Measurements from ENCODE around the gene AKT1S1.
A peak's percentile ranks its signal among the peaks of the same experiment; 100 is the strongest.

The AKT1S1 gene

DNA sequence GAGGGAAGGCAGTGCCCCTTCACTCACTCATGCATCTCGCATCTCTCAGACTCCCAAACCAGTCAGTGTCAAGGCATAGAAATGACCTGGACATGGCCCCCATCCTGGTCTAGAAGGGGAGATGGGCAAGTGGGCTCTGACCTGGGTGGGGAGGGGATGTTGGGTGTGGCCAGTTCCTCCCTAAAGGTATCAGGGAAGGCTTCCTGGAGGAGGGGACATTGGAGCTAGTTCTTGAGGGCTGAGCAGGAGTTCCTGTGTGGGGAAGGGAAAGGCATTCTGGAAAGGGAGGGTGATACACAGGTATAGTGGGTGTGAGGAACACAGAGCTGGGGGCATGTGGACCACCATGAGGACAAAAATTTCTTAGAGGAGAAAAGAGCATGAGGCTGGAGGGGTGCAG lies 15.6 kb upstream of the AKT1S1 start:
- H2AFZ ChIP-seq (ENCODE audit: insufficient read depth, low read length, poor library complexity): no peak overlapping the region
- H3K4ac ChIP-seq (ENCODE audit: low read depth, low read length): no peak overlapping the region
- no peak overlapping the region for H2BK120ac ChIP-seq (ENCODE audit: insufficient read depth, low read length, poor library complexity)
- peaks cover 0 to 3% of the 10 kb centered on the region in 2 experiments for H3K36me3 ChIP-seq (ENCODE audit: control insufficient read depth in 1 of 2, insufficient read depth in 2 of 2, low read length in 2 of 2)
- H2BK12ac ChIP-seq (ENCODE audit: low read length): no peak overlapping the region
- H4K91ac ChIP-seq (ENCODE audit: low read depth, low read length): no peak overlapping the region
- no peak overlapping the region for H3K27ac ChIP-seq (ENCODE audit: low read depth, low read length)
- no peak overlapping the region for H3K9ac ChIP-seq (ENCODE audit: low read length)
- no peak overlapping the region for H2BK5ac ChIP-seq (ENCODE audit: low read depth, low read length, poor library complexity)
- H3K4me1 ChIP-seq (ENCODE audit: control insufficient read depth in 1 of 2, insufficient read depth in 2 of 2, low read length in 2 of 2): peaks cover 3 to 8% of the 10 kb centered on the region in 2 experiments
- H2AK5ac ChIP-seq (ENCODE audit: low read length): no peak overlapping the region
- no peak overlapping the region for H4K12ac ChIP-seq (ENCODE audit: low read depth, low read length)
- no peaks in the 10 kb centered on the region for H3K27me3 ChIP-seq (ENCODE audit: insufficient read depth, low read length)
- no peak for DNase-seq
- no peaks in the 10 kb centered on the region for H3K79me1 ChIP-seq (ENCODE audit: low read length)
- H3K14ac ChIP-seq (ENCODE audit: low read length): no peak overlapping the region
- no peaks in the 10 kb centered on the region for H3K79me2 ChIP-seq (ENCODE audit: control insufficient read depth, insufficient read depth, low read length, poor library complexity)
- H3K18ac ChIP-seq (ENCODE audit: low read length): no peak overlapping the region
- H3K4me2 ChIP-seq (ENCODE audit: low read length): no peak overlapping the region
- peaks cover 15% of the 10 kb centered on the region for H3K9me3 ChIP-seq (ENCODE audit: insufficient read depth, low read depth, low read length)
- no CpG with 5 or more reads among the region's 1 CpG for WGBS (ENCODE audit: extremely low coverage, insufficient coverage, insufficient read length)
- H3K23ac ChIP-seq (ENCODE audit: low read length): no peak overlapping the region
- H4K8ac ChIP-seq (ENCODE audit: low read depth, low read length): no peak overlapping the region
- no peak overlapping the region for H3K4me3 ChIP-seq (ENCODE audit: low read depth, low read length)

DNA sequence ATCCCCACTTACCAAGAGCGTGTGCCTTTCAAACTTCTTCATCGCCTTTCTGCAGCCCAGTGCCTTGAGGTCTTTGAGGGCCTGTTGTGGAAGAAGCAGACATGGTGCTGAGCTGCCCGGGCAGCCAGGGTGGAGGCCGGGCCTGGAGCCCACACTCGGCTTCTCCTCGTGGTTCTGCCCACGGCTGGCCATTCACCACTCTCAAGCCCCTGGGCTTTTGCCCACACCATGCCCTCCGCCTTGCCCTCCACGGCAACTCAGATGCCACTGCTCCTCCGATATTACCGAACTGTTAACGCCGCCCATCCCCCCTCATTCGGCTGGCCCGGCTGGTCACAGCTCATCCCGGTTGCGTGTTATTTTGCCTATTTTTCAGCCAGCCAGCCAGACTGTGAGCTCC lies 14.2 kb upstream of the AKT1S1 start:
- Histone ChIP-seq H4K8ac (ENCODE audit: low read depth, low read length) (no peak overlapping the region), H2BK120ac (ENCODE audit: insufficient read depth, low read length, poor library complexity) (no peak overlapping the region), H3K4me1 (ENCODE audit: control insufficient read depth in 1 of 2, insufficient read depth in 2 of 2, low read length in 2 of 2) (peaks cover 3 to 8% of the 10 kb centered on the region in 2 experiments), H3K9ac (ENCODE audit: low read length) (no peak overlapping the region), H3K14ac (ENCODE audit: low read length) (no peak overlapping the region), H3K23ac (ENCODE audit: low read length) (no peak overlapping the region), H3K4me3 (ENCODE audit: low read depth, low read length) (no peak overlapping the region), H2AK5ac (ENCODE audit: low read length) (no peak overlapping the region), H2BK5ac (ENCODE audit: low read depth, low read length, poor library complexity) (no peak overlapping the region), H3K79me2 (ENCODE audit: control insufficient read depth, insufficient read depth, low read length, poor library complexity) (no peaks in the 10 kb centered on the region), H4K12ac (ENCODE audit: low read depth, low read length) (no peak overlapping the region), H4K91ac (ENCODE audit: low read depth, low read length) (no peak overlapping the region), H3K27ac (ENCODE audit: low read depth, low read length) (no peak overlapping the region), H2BK12ac (ENCODE audit: low read length) (no peak overlapping the region), H3K4me2 (ENCODE audit: low read length) (no peak overlapping the region), H3K18ac (ENCODE audit: low read length) (no peak overlapping the region), H3K36me3 (ENCODE audit: control insufficient read depth in 1 of 2, insufficient read depth in 2 of 2, low read length in 2 of 2) (peaks cover 5 to 6% of the 10 kb centered on the region in 2 experiments), H3K79me1 (ENCODE audit: low read length) (no peaks in the 10 kb centered on the region), H3K27me3 (ENCODE audit: insufficient read depth, low read length) (no peaks in the 10 kb centered on the region), H3K4ac (ENCODE audit: low read depth, low read length) (no peak overlapping the region), H3K9me3 (ENCODE audit: insufficient read depth, low read depth, low read length) (peaks cover 15% of the 10 kb centered on the region), H2AFZ (ENCODE audit: insufficient read depth, low read length, poor library complexity) (no peak overlapping the region)
- no CpG with 5 or more reads among the region's 17 CpGs for WGBS (ENCODE audit: extremely low coverage, insufficient coverage, insufficient read length)
- DNase-seq: no peak

DNA sequence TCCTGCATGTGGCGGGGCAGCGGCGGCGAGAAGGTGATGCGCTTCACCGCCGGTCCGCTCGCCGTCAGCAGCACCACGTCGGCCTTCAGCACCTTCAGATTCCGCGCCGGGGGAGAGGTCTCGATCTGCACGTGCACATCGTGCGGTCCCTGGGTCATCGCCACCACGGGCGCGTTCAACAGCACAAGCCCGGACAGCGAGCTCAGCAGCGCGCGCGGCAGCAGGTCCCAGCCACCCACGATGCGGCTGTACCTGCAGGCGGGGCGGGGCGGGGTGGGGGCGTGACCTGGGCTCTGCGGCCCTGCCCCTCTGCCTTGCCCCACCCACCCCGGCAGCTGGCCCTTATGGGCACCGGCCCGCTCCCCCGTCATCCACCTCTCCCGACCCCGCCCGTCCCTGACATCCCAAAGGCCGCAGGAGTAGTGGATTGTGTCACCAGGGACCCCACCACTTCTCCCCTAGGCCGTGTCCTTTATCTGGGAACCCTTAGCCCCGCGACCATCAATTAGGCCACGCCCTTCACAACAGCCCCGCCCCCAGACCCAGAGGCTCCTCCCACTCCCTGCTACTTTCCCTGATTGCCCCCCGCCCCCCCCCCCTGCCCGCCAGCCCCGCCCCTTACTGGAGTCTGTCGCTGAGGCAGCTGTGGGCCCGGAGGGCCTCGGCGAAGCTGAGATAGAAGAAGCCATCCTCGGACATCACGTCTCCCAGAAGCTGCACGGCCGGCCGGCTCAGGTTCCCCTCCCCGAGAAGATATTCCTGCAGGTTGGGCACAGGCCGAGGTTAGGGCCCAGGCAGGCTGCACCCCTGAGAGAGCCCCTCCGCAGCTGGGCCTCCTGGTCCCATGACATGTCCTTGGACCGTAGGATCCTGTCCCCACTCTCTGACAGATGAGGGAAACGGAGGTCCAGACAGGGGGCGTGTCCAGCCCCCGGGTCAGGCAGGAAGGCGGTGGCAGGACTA lies 13.5 kb upstream of the AKT1S1 start:
- Histone ChIP-seq H3K9ac (ENCODE audit: low read length) (no peak overlapping the region), H4K8ac (ENCODE audit: low read depth, low read length) (no peak overlapping the region), H2BK120ac (ENCODE audit: insufficient read depth, low read length, poor library complexity) (no peak overlapping the region), H3K9me3 (ENCODE audit: insufficient read depth, low read depth, low read length) (peaks cover 15% of the 10 kb centered on the region), H4K91ac (ENCODE audit: low read depth, low read length) (no peak overlapping the region), H3K4me3 (ENCODE audit: low read depth, low read length) (peak overlapping the region; percentile 26), H3K36me3 (ENCODE audit: control insufficient read depth in 1 of 2, insufficient read depth in 2 of 2, low read length in 2 of 2) (peaks cover 5 to 6% of the 10 kb centered on the region in 2 experiments), H3K23ac (ENCODE audit: low read length) (no peak overlapping the region), H2AFZ (ENCODE audit: insufficient read depth, low read length, poor library complexity) (peak overlapping the region; percentile 57), H2AK5ac (ENCODE audit: low read length) (no peak overlapping the region), H4K12ac (ENCODE audit: low read depth, low read length) (no peak overlapping the region), H3K27ac (ENCODE audit: low read depth, low read length) (no peak overlapping the region), H3K14ac (ENCODE audit: low read length) (no peak overlapping the region), H3K27me3 (ENCODE audit: insufficient read depth, low read length) (no peaks in the 10 kb centered on the region), H3K79me1 (ENCODE audit: low read length) (no peaks in the 10 kb centered on the region), H3K18ac (ENCODE audit: low read length) (no peak overlapping the region), H3K4ac (ENCODE audit: low read depth, low read length) (no peak overlapping the region), H3K4me1 (ENCODE audit: control insufficient read depth in 1 of 2, insufficient read depth in 2 of 2, low read length in 2 of 2) (peaks cover 3 to 8% of the 10 kb centered on the region in 2 experiments), H2BK12ac (ENCODE audit: low read length) (no peak overlapping the region), H3K79me2 (ENCODE audit: control insufficient read depth, insufficient read depth, low read length, poor library complexity) (no peaks in the 10 kb centered on the region), H3K4me2 (ENCODE audit: low read length) (peak overlapping the region; percentile 51), H2BK5ac (ENCODE audit: low read depth, low read length, poor library complexity) (no peak overlapping the region)
- no CpG with 5 or more reads among the region's 69 CpGs for WGBS (ENCODE audit: extremely low coverage, insufficient coverage, insufficient read length)
- peak; percentile 58 to 67 for DNase-seq

DNA sequence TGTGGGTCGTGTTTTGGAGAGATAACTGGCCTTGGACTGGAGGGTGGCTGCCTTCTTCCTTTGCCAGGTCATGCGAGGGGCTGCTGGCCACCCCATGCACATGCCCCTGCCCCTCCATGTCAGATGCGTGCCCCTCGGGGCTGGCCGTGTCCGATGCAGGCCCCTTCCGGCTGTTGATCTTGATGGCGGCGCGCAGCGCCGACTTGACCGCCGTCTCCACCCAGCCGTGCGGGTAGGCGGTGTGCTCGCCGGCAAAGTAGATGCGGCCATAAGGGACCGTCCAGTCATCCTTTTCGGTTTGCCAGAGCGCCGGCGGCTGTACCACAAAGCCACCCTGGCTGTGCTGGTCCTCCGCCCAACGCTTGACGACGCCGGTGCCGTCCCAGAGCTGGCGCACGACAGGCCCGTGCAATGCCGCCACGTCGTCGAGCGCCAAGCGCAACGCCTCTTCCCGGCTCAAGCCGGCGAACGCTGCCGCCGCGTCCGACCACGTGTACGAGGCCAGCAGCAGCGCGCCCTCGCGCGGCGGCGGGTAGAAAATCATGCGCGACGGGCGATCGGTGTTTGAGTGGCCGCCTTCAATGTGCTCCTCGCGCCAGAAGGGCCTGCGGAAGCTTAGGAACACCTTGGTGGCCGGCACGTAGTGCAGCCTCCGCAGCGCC lies 12.7 kb upstream of the AKT1S1 start:
- H3K4me2 ChIP-seq (ENCODE audit: low read length): peak overlapping the region; percentile 51
- no peak overlapping the region for H4K91ac ChIP-seq (ENCODE audit: low read depth, low read length)

More for the DNA sequence above, 12.7 kb upstream of the AKT1S1 start:
- Histone ChIP-seq H3K4me3 (ENCODE audit: low read depth, low read length) (peak overlapping the region; percentile 26), H3K36me3 (ENCODE audit: control insufficient read depth in 1 of 2, insufficient read depth in 2 of 2, low read length in 2 of 2) (peaks cover 8 to 10% of the 10 kb centered on the region in 2 experiments), H3K79me2 (ENCODE audit: control insufficient read depth, insufficient read depth, low read length, poor library complexity) (no peaks in the 10 kb centered on the region), H3K27ac (ENCODE audit: low read depth, low read length) (no peak overlapping the region), H3K23ac (ENCODE audit: low read length) (no peak overlapping the region), H3K9ac (ENCODE audit: low read length) (no peak overlapping the region), H2BK120ac (ENCODE audit: insufficient read depth, low read length, poor library complexity) (no peak overlapping the region), H2BK5ac (ENCODE audit: low read depth, low read length, poor library complexity) (no peak overlapping the region), H3K27me3 (ENCODE audit: insufficient read depth, low read length) (no peaks in the 10 kb centered on the region), H2AK5ac (ENCODE audit: low read length) (no peak overlapping the region), H3K9me3 (ENCODE audit: insufficient read depth, low read depth, low read length) (peaks cover 15% of the 10 kb centered on the region), H3K4me1 (ENCODE audit: control insufficient read depth in 1 of 2, insufficient read depth in 2 of 2, low read length in 2 of 2) (peaks cover 3 to 8% of the 10 kb centered on the region in 2 experiments), H3K4ac (ENCODE audit: low read depth, low read length) (no peak overlapping the region), H2BK12ac (ENCODE audit: low read length) (no peak overlapping the region), H4K8ac (ENCODE audit: low read depth, low read length) (no peak overlapping the region), H4K12ac (ENCODE audit: low read depth, low read length) (no peak overlapping the region), H3K14ac (ENCODE audit: low read length) (no peak overlapping the region), H3K79me1 (ENCODE audit: low read length) (no peaks in the 10 kb centered on the region), H3K18ac (ENCODE audit: low read length) (no peak overlapping the region), H2AFZ (ENCODE audit: insufficient read depth, low read length, poor library complexity) (peak overlapping the region; percentile 57)
- WGBS (ENCODE audit: extremely low coverage, insufficient coverage, insufficient read length): no CpG with 5 or more reads among the region's 71 CpGs
- peak; percentile 86 to 93 for DNase-seq
